AG04449 (cell line): ENCODE data around the gene SLC25A25.

Experiments
- CTCF ChIA-PET: fragments of 350-600 bp; formaldehyde crosslinking; extraction: SDS; loops from one replicate; lab custom pipeline; 2021; ENCODE audit warnings: antibody characterized with exemption; lab: Yijun Ruan, JAX
- POLR2A ChIA-PET: fragments of 400-600, 350-600 bp; formaldehyde crosslinking; extraction: SDS; loops from one replicate; lab custom pipeline; 2020; ENCODE audit warnings: antibody characterized with exemption, inconsistent platforms; lab: Yijun Ruan, JAX
- DNase-seq: peaks from one replicate; pipeline ENCODE4 v3.0.0-alpha.2; 2010; ENCODE audit warnings: low read depth, low spot score
- H3K4me3 ChIP-seq: 2 replicates; pipeline ENCODE4 v1.5.1; 2011; ENCODE audit warnings: low read depth, mild to moderate bottlenecking, control low read depth, low read length
- CTCF ChIP-seq: IDR thresholded peaks from one replicate; pipeline ENCODE4 v1.5.1; 2011; ENCODE audit warnings: mild to moderate bottlenecking, moderate library complexity, low read length, control low read depth, inconsistent platforms; ENCODE audit not compliant: insufficient read depth; ENCODE audit errors: missing control alignments

SLC25A25 gene

GRCh38 chr9:128113526-128114325 is 45.7 kb downstream of the SLC25A25 start:
- no peak for TF ChIP-seq CTCF
- POLR2A ChIA-PET, result interaction anchor here (0.6 to 1.2 kb wide), 3 partner anchors 14 to 132 kb away, joined by 3 to 4 read pairs (median 3); no protein-coding TSS in a partner anchor
- no peak for DNase-seq
- CTCF ChIA-PET, result interaction anchor here (0.8 to 7.1 kb wide), 6 partner anchors 11 to 196 kb away, joined by 3 to 264 read pairs (median 88); partner anchors contain the start of genes DPM2 and PTGES2
- H3K4me3 ChIP-seq, result no peak overlapping the region

GRCh38 chr9:128114326-128115186 is 46.5 kb downstream of the SLC25A25 start:
- CTCF ChIA-PET, result interaction anchor here (0.8 to 7.1 kb wide), 5 partner anchors 12 to 197 kb away, joined by 3 to 264 read pairs (median 112); partner anchors contain the start of genes DPM2 and PTGES2
- DNase-seq, result no peak
- H3K4me3 ChIP-seq, result no peak overlapping the region
- TF ChIP-seq CTCF, result no peak
- POLR2A ChIA-PET, result interaction anchor here (1.2 kb wide), 1 partner anchor 15 kb away, joined by 4 read pairs; no protein-coding TSS in a partner anchor

- POLR2A ChIA-PET, result interaction anchor here (1.1 to 1.6 kb wide), 3 partner anchors 11 to 17 kb away, joined by 3 to 4 read pairs (median 3); no protein-coding TSS in a partner anchor
- CTCF ChIA-PET, result interaction anchor here (1.1 to 7.1 kb wide), 11 partner anchors 12 to 192 kb away, joined by 3 to 264 read pairs (median 21); partner anchors contain the start of genes DPM2 and PTGES2
- DNase-seq, result no peak
- no peak overlapping the region for H3K4me3 ChIP-seq
- TF ChIP-seq CTCF, result no peak
These were observed 47.4 kb downstream of the SLC25A25 start for GRCh38 chr9:128115187-128116103.

- no peak for DNase-seq
- POLR2A ChIA-PET, result interaction anchor here (0.7 to 1.6 kb wide), 3 partner anchors 10 to 43 kb away, joined by 3 read pairs; partner anchors contain the start of gene BBLN
- H3K4me3 ChIP-seq, result no peak overlapping the region
- CTCF ChIA-PET, result interaction anchor here (1.0 to 7.1 kb wide), 15 partner anchors 11 to 193 kb away, joined by 3 to 264 read pairs (median 5); partner anchors contain the start of genes DPM2, NAIF1, PTGES2 and SLC25A25
- TF ChIP-seq CTCF, result no peak
These were observed 48.4 kb downstream of the SLC25A25 start for GRCh38 chr9:128116104-128117083.
